Liver (tissue), 9 donors: ENCODE measurements around the gene GNLY. TPM values are rescaled to one million over a fixed set of nuclear protein-coding genes. Genes with fewer than 3 reads are reported as not detected.
A peak's percentile ranks its signal among the peaks of the same experiment; 100 is the strongest.

Source experiments
- DNase-seq: peaks from one replicate; pipeline ENCODE4 v3.0.0-alpha.2; 2017; ENCODE audit warnings: low spot score
- H3K27ac ChIP-seq, 2 donors: one replicate each; pipeline ENCODE4 v1.7.0; 2013; ENCODE audit warnings: inconsistent platforms in 2 of 2, low read length in 2 of 2, control low read depth in 1 of 2, low read depth in 1 of 2, mild to moderate bottlenecking in 1 of 2
- H3K27me3 ChIP-seq, 4 donors: one replicate each; pipeline versions ENCODE4 v1.6.1 to v1.7.0; 2013; ENCODE audit warnings: low read length in 3 of 4, inconsistent platforms in 1 of 4, mild to moderate bottlenecking in 1 of 4, moderate library complexity in 1 of 4; ENCODE audit not compliant: control insufficient read depth in 4 of 4, insufficient read depth in 4 of 4
- H3K36me3 ChIP-seq, 4 donors: one replicate each; pipeline versions ENCODE4 v1.6.1 to v1.7.0; 2013; ENCODE audit warnings: low read length in 3 of 4, mild to moderate bottlenecking in 3 of 4, low read depth in 1 of 4, moderate library complexity in 1 of 4; ENCODE audit not compliant: control insufficient read depth in 4 of 4, insufficient read depth in 3 of 4
- H3K4me1 ChIP-seq, 4 donors: one replicate each; pipeline versions ENCODE4 v1.6.1 to v1.7.0; 2013; ENCODE audit warnings: low read length in 3 of 4, mild to moderate bottlenecking in 3 of 4, moderate library complexity in 1 of 4; ENCODE audit not compliant: control insufficient read depth in 4 of 4, insufficient read depth in 4 of 4
- H3K4me3 ChIP-seq, 3 donors: one replicate each; pipeline versions ENCODE4 v1.6.1 to v1.7.0; 2013; ENCODE audit warnings: low read length in 3 of 3, control low read depth in 1 of 3, low read depth in 1 of 3, mild to moderate bottlenecking in 1 of 3
- H3K9ac ChIP-seq, 2 donors: one replicate each; pipeline ENCODE4 v1.7.0; 2013; ENCODE audit warnings: low read length in 2 of 2, mild to moderate bottlenecking in 2 of 2, moderate library complexity in 2 of 2, control low read depth in 1 of 2, low read depth in 1 of 2
- H3K9me3 ChIP-seq, 4 donors: one replicate each; pipeline versions ENCODE4 v1.6.1 to v1.7.0; 2013; ENCODE audit warnings: low read length in 3 of 4; ENCODE audit not compliant: control insufficient read depth in 4 of 4
- EGR1 ChIP-seq, 2 donors: IDR thresholded peaks; 2 replicates each; pipeline ENCODE4 v1.6.1; 2016 to 2018; ENCODE audit warnings: antibody characterized with exemption in 2 of 2, low read depth in 2 of 2
- FOXA1 ChIP-seq: IDR thresholded peaks from 2 replicates; pipeline ENCODE4 v1.6.1; 2016; ENCODE audit warnings: antibody characterized with exemption
- FOXA2 ChIP-seq: IDR thresholded peaks from 2 replicates; pipeline ENCODE4 v1.6.1; 2016; ENCODE audit warnings: antibody characterized with exemption
- GABPA ChIP-seq, 2 donors: IDR thresholded peaks in 1 of 2; conservative IDR thresholded peaks in 1 of 2; 2 replicates each; pipeline ENCODE4 v1.6.1; 2016; ENCODE audit warnings: antibody characterized with exemption in 2 of 2, mild to moderate bottlenecking in 1 of 2, moderate library complexity in 1 of 2
- HNF4A ChIP-seq, 2 donors: conservative IDR thresholded peaks; 2 replicates each; pipeline ENCODE4 v1.6.1; 2016; ENCODE audit warnings: antibody characterized with exemption in 2 of 2, mild to moderate bottlenecking in 2 of 2
- HNF4G ChIP-seq: IDR thresholded peaks from 2 replicates; pipeline ENCODE4 v1.6.1; 2016; ENCODE audit warnings: antibody characterized with exemption
- JUND ChIP-seq, 2 donors: IDR thresholded peaks; 2 replicates each; pipeline ENCODE4 v1.6.1; 2016; ENCODE audit warnings: antibody characterized with exemption in 2 of 2
- NR2F2 ChIP-seq: IDR thresholded peaks from 2 replicates; pipeline ENCODE4 v1.6.1; 2016; ENCODE audit warnings: antibody characterized with exemption
- RAD21 ChIP-seq, 2 donors: IDR thresholded peaks; 2 replicates each; pipeline ENCODE4 v1.6.1; 2016; ENCODE audit warnings: antibody characterized with exemption in 2 of 2, mild to moderate bottlenecking in 2 of 2
- RXRA ChIP-seq, 2 donors: IDR thresholded peaks; 2 replicates each; pipeline ENCODE4 v1.6.1; 2017 to 2018; ENCODE audit warnings: antibody characterized with exemption in 2 of 2, mild to moderate bottlenecking in 1 of 2
- SP1 ChIP-seq: IDR thresholded peaks from 2 replicates; pipeline ENCODE4 v1.6.1; 2018; ENCODE audit warnings: antibody characterized with exemption, mild to moderate bottlenecking
- TAF1 ChIP-seq: conservative IDR thresholded peaks from 2 replicates; pipeline ENCODE4 v1.6.1; 2016; ENCODE audit warnings: antibody characterized with exemption, mild to moderate bottlenecking
- YY1 ChIP-seq: IDR thresholded peaks from 2 replicates; pipeline ENCODE4 v1.6.1; 2016; ENCODE audit warnings: antibody characterized with exemption, mild to moderate bottlenecking
- WGBS: extraction: QIAGEN DNeasy Blood & Tissue Kit; methylation state at CpG from one replicate; pipeline ENCODE4 v1.1.7; 2013; 5-methylcytosine and 5-hydroxymethylcytosine counted together
- polyA plus RNA-seq, 2 donors: library from polyadenylated mRNA; stranded (reverse) in 1 of 2; unstranded in 1 of 2; fragments of 200-250 nt in 1 of 2; fragments of >200 nt in 1 of 2; fragmentation: Nextera tagmentation in 1 of 2; extraction: Ambion mirVana in 1 of 2; gene quantifications; one replicate each; pipeline versions ENCODE4 v1.2.1 to v1.2.3, GENCODE V29; 2013 to 2015
- total RNA-seq, 2 donors: library from RNA; depleted of rRNA; stranded (reverse); fragments of >200 nt; gene quantifications; one replicate each; pipeline ENCODE4 v1.2.3, GENCODE V29; 2014
- TF ChIP-seq, protein P1 (sequence below): fragments of 150-350 bp; IDR thresholded peaks from 2 replicates; pipeline ENCODE4 v1.5.1; 2017; ENCODE audit warnings: improper control_type of control experiment, low read depth, low read length; ENCODE audit not compliant: missing input control
- TF ChIP-seq, protein P2 (sequence below): IDR thresholded peaks from 2 replicates; pipeline ENCODE4 v1.6.1; 2016; ENCODE audit warnings: antibody characterized with exemption
- TF ChIP-seq, protein P3 (sequence below): IDR thresholded peaks from 2 replicates; pipeline ENCODE4 v1.6.1; 2016; ENCODE audit warnings: antibody characterized with exemption
- TF ChIP-seq, protein P4 (sequence below): IDR thresholded peaks from 2 replicates; pipeline ENCODE4 v1.6.1; 2016; ENCODE audit warnings: antibody characterized with exemption
- TF ChIP-seq, protein P5 (sequence below): IDR thresholded peaks from 2 replicates; pipeline ENCODE4 v1.6.1; 2016; ENCODE audit warnings: antibody characterized with exemption, mild to moderate bottlenecking
- donor health status: healthy.
- donor health status: healthy.
- donor health status: healthy.
- donor health status: healthy.
- donor health status: healthy.

GNLY gene
- total and polyA plus RNA-seq, 4 donors = 0.75 to 4.8 (median 1.3) TPM; not detected in 1

DNA sequence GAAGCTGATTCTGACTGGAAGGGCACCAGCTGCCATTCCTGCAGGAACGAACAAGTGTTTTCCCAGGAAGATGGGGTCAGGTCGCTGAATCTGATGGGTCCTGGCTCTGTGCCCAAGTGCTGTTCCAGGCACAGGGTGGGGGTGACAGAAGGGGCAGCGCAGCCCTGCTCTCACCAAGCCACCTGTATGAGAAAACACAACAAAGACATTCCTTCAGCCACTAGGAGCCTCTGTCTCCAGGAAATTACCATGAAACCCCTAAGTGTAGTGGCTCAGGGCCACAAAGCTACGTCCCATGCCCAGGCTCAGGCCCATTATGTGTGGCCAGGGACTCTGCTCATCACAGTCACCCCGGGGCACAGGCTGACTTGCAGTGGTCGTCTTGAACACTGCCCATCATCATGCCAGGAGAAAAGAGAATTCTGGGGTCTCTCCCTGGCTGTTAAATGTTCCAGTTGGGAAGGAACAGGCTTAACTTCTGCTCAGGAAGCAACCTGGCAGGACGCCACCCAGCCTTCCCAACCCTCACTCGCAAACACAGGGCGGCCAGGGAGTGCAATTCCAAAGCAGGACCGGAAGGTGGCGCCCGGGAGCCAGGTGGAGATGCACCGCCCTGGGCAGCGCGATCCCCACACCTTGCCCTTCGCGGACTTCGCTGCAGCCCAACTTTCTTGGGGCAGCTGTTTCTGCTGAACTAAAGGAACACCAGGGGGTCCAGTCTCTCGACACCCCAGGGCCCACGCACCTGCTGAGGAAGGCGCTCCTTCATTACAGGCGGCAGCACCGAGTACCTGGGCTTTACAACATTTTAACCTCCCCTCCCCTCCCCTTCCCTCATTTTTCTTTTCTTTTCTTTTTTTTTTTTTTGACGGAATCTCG lies 15.1 kb upstream of the GNLY start:
- H3K4me1 ChIP-seq = peaks cover 2 to 8% (median 5%) of the 10 kb centered on the region in 4 donors
- no peaks in the 10 kb centered on the region for H3K27me3 ChIP-seq
- no peaks in the 10 kb centered on the region for H3K9me3 ChIP-seq
- H3K27ac ChIP-seq = no peak overlapping the region
- peak; percentile 89 for DNase-seq
- H3K4me3 ChIP-seq = no peak overlapping the region
- WGBS = 16% methylated on average over 25 of the region's 25 CpGs
- H3K9ac ChIP-seq = peak overlapping the region in 1 of 2 donors; percentile 40
- TF ChIP-seq GABPA (IDR thresholded peaks at IDR 0.05 in 1 of 2, conservative IDR thresholded peaks at IDR 0.05 in 1 of 2) = no peak
- no peak for TF ChIP-seq JUND (IDR thresholded peaks at IDR 0.05)
- TF ChIP-seq FOXA2 = no peak
- TF ChIP-seq, protein P1, sequence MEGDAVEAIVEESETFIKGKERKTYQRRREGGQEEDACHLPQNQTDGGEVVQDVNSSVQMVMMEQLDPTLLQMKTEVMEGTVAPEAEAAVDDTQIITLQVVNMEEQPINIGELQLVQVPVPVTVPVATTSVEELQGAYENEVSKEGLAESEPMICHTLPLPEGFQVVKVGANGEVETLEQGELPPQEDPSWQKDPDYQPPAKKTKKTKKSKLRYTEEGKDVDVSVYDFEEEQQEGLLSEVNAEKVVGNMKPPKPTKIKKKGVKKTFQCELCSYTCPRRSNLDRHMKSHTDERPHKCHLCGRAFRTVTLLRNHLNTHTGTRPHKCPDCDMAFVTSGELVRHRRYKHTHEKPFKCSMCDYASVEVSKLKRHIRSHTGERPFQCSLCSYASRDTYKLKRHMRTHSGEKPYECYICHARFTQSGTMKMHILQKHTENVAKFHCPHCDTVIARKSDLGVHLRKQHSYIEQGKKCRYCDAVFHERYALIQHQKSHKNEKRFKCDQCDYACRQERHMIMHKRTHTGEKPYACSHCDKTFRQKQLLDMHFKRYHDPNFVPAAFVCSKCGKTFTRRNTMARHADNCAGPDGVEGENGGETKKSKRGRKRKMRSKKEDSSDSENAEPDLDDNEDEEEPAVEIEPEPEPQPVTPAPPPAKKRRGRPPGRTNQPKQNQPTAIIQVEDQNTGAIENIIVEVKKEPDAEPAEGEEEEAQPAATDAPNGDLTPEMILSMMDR = peak; percentile 97
- no peak for TF ChIP-seq EGR1 (IDR thresholded peaks at IDR 0.05; ENCODE audit: low read depth in 2 of 2)
- no peak for TF ChIP-seq NR2F2
- TF ChIP-seq RXRA (IDR thresholded peaks at IDR 0.05) = peak in 1 of 2 donors; percentile 35
- TF ChIP-seq, protein P2, sequence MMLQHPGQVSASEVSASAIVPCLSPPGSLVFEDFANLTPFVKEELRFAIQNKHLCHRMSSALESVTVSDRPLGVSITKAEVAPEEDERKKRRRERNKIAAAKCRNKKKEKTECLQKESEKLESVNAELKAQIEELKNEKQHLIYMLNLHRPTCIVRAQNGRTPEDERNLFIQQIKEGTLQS = no peak
- TF ChIP-seq, protein P3, sequence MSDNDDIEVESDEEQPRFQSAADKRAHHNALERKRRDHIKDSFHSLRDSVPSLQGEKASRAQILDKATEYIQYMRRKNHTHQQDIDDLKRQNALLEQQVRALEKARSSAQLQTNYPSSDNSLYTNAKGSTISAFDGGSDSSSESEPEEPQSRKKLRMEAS = no peak
- TF ChIP-seq RAD21 (IDR thresholded peaks at IDR 0.05) = peak; percentile 95 to 97
- TF ChIP-seq HNF4A (conservative IDR thresholded peaks at IDR 0.05) = peak in 1 of 2 donors; percentile 12
- TF ChIP-seq, protein P4, sequence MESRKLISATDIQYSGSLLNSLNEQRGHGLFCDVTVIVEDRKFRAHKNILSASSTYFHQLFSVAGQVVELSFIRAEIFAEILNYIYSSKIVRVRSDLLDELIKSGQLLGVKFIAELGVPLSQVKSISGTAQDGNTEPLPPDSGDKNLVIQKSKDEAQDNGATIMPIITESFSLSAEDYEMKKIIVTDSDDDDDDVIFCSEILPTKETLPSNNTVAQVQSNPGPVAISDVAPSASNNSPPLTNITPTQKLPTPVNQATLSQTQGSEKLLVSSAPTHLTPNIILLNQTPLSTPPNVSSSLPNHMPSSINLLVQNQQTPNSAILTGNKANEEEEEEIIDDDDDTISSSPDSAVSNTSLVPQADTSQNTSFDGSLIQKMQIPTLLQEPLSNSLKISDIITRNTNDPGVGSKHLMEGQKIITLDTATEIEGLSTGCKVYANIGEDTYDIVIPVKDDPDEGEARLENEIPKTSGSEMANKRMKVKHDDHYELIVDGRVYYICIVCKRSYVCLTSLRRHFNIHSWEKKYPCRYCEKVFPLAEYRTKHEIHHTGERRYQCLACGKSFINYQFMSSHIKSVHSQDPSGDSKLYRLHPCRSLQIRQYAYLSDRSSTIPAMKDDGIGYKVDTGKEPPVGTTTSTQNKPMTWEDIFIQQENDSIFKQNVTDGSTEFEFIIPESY = no peak
- TF ChIP-seq YY1 = peak; percentile 15
- TF ChIP-seq FOXA1 = no peak
- no peak for TF ChIP-seq HNF4G
- TF ChIP-seq, protein P5, sequence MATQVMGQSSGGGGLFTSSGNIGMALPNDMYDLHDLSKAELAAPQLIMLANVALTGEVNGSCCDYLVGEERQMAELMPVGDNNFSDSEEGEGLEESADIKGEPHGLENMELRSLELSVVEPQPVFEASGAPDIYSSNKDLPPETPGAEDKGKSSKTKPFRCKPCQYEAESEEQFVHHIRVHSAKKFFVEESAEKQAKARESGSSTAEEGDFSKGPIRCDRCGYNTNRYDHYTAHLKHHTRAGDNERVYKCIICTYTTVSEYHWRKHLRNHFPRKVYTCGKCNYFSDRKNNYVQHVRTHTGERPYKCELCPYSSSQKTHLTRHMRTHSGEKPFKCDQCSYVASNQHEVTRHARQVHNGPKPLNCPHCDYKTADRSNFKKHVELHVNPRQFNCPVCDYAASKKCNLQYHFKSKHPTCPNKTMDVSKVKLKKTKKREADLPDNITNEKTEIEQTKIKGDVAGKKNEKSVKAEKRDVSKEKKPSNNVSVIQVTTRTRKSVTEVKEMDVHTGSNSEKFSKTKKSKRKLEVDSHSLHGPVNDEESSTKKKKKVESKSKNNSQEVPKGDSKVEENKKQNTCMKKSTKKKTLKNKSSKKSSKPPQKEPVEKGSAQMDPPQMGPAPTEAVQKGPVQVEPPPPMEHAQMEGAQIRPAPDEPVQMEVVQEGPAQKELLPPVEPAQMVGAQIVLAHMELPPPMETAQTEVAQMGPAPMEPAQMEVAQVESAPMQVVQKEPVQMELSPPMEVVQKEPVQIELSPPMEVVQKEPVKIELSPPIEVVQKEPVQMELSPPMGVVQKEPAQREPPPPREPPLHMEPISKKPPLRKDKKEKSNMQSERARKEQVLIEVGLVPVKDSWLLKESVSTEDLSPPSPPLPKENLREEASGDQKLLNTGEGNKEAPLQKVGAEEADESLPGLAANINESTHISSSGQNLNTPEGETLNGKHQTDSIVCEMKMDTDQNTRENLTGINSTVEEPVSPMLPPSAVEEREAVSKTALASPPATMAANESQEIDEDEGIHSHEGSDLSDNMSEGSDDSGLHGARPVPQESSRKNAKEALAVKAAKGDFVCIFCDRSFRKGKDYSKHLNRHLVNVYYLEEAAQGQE = no peak
- TF ChIP-seq TAF1 = no peak
- peak; percentile 15 for TF ChIP-seq SP1
- H3K36me3 ChIP-seq = no peaks in the 10 kb centered on the region
